K562 (cell line): ENCODE measurements around the gene LRP2. TPM values are rescaled to one million over a fixed set of nuclear protein-coding genes. Genes with fewer than 3 reads are reported as not detected.
A peak's percentile ranks its signal among the peaks of the same experiment; 100 is the strongest.

ENCODE experiments used
- BRF1 ChIP-seq: IDR thresholded peaks from 3 replicates; pipeline ENCODE4 v1.6.1; 2011; ENCODE audit warnings: borderline replicate concordance, mild to moderate bottlenecking; ENCODE audit not compliant: insufficient read length; ENCODE audit errors: extremely low read depth
- CBX2 ChIP-seq: fragments of 200-600 bp; sonication (generic); IDR thresholded peaks from one replicate; pipeline ENCODE4 v1.6.1; 2012; ENCODE audit warnings: mild to moderate bottlenecking, low read length, inconsistent platforms; ENCODE audit not compliant: insufficient read depth, poor library complexity, severe bottlenecking
- CREB3L1 ChIP-seq: fragments of 450-650 bp; IDR thresholded peaks from 2 replicates; pipeline ENCODE4 v1.6.1; 2014; ENCODE audit warnings: low read depth, mild to moderate bottlenecking, moderate library complexity, borderline replicate concordance
- FOXA3 ChIP-seq, 2 experiments: fragments of 450-650 bp in 1 of 2; sonication (generic) in 1 of 2; formaldehyde crosslinking; IDR thresholded peaks in 1 of 2; conservative IDR thresholded peaks in 1 of 2; 2 replicates each; pipeline versions ENCODE4 v1.4.0 to v1.8.0; 2020 to 2022; ENCODE audit warnings: mild to moderate bottlenecking in 2 of 2, missing genetic modification reagents in 1 of 2
- HIVEP1 ChIP-seq: fragments of 250-450 bp; sonication (Bioruptor Pico); IDR thresholded peaks from 2 replicates; pipeline ENCODE4 v1.4.0; 2020; ENCODE audit warnings: mild to moderate bottlenecking
- HLTF ChIP-seq: fragments of 450-650 bp; IDR thresholded peaks from 2 replicates; pipeline ENCODE4 v1.6.1; 2016
- MCM7 ChIP-seq, 2 experiments: fragments of 450-650 bp; IDR thresholded peaks; 2 replicates each; pipeline ENCODE4 v1.6.1; 2016 to 2018
- NFYB ChIP-seq: IDR thresholded peaks from 2 replicates; pipeline ENCODE4 v1.6.1; 2011; ENCODE audit warnings: mild to moderate bottlenecking, moderate library complexity; ENCODE audit not compliant: insufficient read length; ENCODE audit errors: extremely low read depth
- POLR3G ChIP-seq: IDR thresholded peaks from 2 replicates; pipeline ENCODE4 v1.6.1; 2011; ENCODE audit not compliant: insufficient read length, insufficient replicate concordance; ENCODE audit errors: extremely low read depth
- RAD21 ChIP-seq, 2 experiments: fragments of 250-450 bp in 1 of 2; fragments of 450-650 bp in 1 of 2; sonication (Bioruptor Pico) in 1 of 2; formaldehyde crosslinking in 1 of 2; IDR thresholded peaks in 1 of 2; conservative IDR thresholded peaks in 1 of 2; 2 replicates each; pipeline versions ENCODE4 v1.4.0 to v1.8.0; 2020 to 2022; ENCODE audit warnings: mild to moderate bottlenecking in 2 of 2, moderate library complexity in 1 of 2
- RBM17 ChIP-seq: fragments of 200-400 bp; formaldehyde crosslinking; IDR thresholded peaks from 2 replicates; pipeline ENCODE4 v1.6.1; 2017; ENCODE audit warnings: low read depth, mild to moderate bottlenecking, low read length, borderline replicate concordance
- RNF219 ChIP-seq: fragments of 250-450 bp; sonication (Bioruptor Pico); IDR thresholded peaks from 2 replicates; pipeline ENCODE4 v1.5.0; 2022; ENCODE audit warnings: mild to moderate bottlenecking
- SIRT6 ChIP-seq: IDR thresholded peaks from one replicate; pipeline ENCODE4 v1.6.1; 2012; ENCODE audit warnings: low read depth, mild to moderate bottlenecking, control low read depth, inconsistent platforms, low read length, moderate library complexity
- SLC30A9 ChIP-seq: fragments of 250-450 bp; sonication (Bioruptor Pico); IDR thresholded peaks from 2 replicates; pipeline ENCODE4 v1.8.0; 2022; ENCODE audit warnings: mild to moderate bottlenecking, moderate library complexity
- SMARCE1 ChIP-seq: fragments of 450-650 bp; IDR thresholded peaks from 2 replicates; pipeline ENCODE4 v1.7.1; 2016; ENCODE audit warnings: mild to moderate bottlenecking
- SREBF2 ChIP-seq: sonication (generic); formaldehyde crosslinking; IDR thresholded peaks from 2 replicates; pipeline ENCODE4 v1.4.0; 2020; ENCODE audit warnings: mild to moderate bottlenecking, missing genetic modification reagents
- STAT6 ChIP-seq: sonication (generic); formaldehyde crosslinking; IDR thresholded peaks from 2 replicates; pipeline ENCODE4 v1.8.1; 2023; ENCODE audit warnings: mild to moderate bottlenecking, missing genetic modification reagents
- TRIM24 ChIP-seq, 2 experiments: fragments of 450-650 bp; IDR thresholded peaks; 2 replicates each; pipeline ENCODE4 v1.6.1; 2016
- ZBTB34 ChIP-seq: fragments of 250-450 bp; sonication (Bioruptor Pico); IDR thresholded peaks from 2 replicates; pipeline ENCODE4 v1.8.0; 2021; ENCODE audit warnings: mild to moderate bottlenecking, moderate library complexity
- ZNF143 ChIP-seq: sonication (generic); formaldehyde crosslinking; IDR thresholded peaks from 2 replicates; pipeline ENCODE4 v1.9.0; 2022; ENCODE audit warnings: mild to moderate bottlenecking, missing genetic modification reagents
- ZNF23 ChIP-seq: fragments of 250-450 bp; sonication (Bioruptor Pico); IDR thresholded peaks from 2 replicates; pipeline ENCODE4 v1.4.0; 2020; ENCODE audit warnings: mild to moderate bottlenecking
- ZNF354B ChIP-seq: fragments of 250-450 bp; sonication (Bioruptor Pico); IDR thresholded peaks from 2 replicates; pipeline ENCODE4 v1.4.0; 2020
- polyA plus RNA-seq, 8 experiments: library from polyadenylated mRNA; depleted of rRNA in 4 of 8; stranded (reverse) in 5 of 8; unstranded in 3 of 8; fragments of >200 nt; fragmentation: Nextera tagmentation in 2 of 8; fragmentation: Illumina TruSeq in 1 of 8; extraction: Ambion mirVana in 2 of 8; extraction: Trizol in 1 of 8; gene quantifications; 2 replicates each; pipeline versions ENCODE4 v1.2.1 to v1.2.3, GENCODE V29; 2011 to 2014; ENCODE audit warnings: inconsistent platforms in 1 of 8, missing spikeins in 1 of 8
- total RNA-seq, 7 experiments: library from RNA; depleted of rRNA in 6 of 7; stranded (reverse); fragments of >200 nt in 6 of 7; fragmentation: Illumina TruSeq in 2 of 7; extraction: Trizol in 2 of 7; gene quantifications; 2 replicates each; pipeline versions ENCODE4 v1.2.1 to v1.2.3, GENCODE V29; 2011 to 2021; ENCODE audit warnings: low replicate concordance in 1 of 7

Gene LRP2
- total and polyA plus RNA-seq, 9 of the 15 experiments (the other 6 are each of a cell fraction or from before 2014, with no cell fraction given): 0.04 to 0.18 (median 0.11) TPM; not detected in 1

GRCh38 chr2:169190197-169190775 is 172.0 kb downstream of the LRP2 start (continued):
- TF ChIP-seq RNF219 (CRISPR knock-in tag): no peak
- TF ChIP-seq SLC30A9 (CRISPR knock-in tag): no peak
- peak in 1 of 2 experiments; percentile 50; a peak in 2 of 4 replicates for TF ChIP-seq RAD21 (CRISPR knock-in tag; conservative IDR thresholded peaks at IDR 0.05 in 1 of 2, IDR thresholded peaks at IDR 0.05 in 1 of 2)
- TF ChIP-seq SMARCE1: peak; percentile 93
- no peak for TF ChIP-seq CBX2
- no peak for TF ChIP-seq HLTF
- TF ChIP-seq MCM7 (IDR thresholded peaks at IDR 0.05): no peak
- TF ChIP-seq CREB3L1: no peak
- TF ChIP-seq RBM17: no peak
- TF ChIP-seq FOXA3 (CRISPR knock-in tag; conservative IDR thresholded peaks at IDR 0.05 in 1 of 2, IDR thresholded peaks at IDR 0.05 in 1 of 2): no peak
- TF ChIP-seq ZNF23: no peak
- TF ChIP-seq ZNF143 (CRISPR knock-in tag): no peak
- peak; percentile 81; the same call in 1 of the 2 replicates for TF ChIP-seq STAT6 (CRISPR knock-in tag)
- TF ChIP-seq TRIM24 (IDR thresholded peaks at IDR 0.05): peak; percentile 67 to 69; a peak in 3 of 4 replicates
- TF ChIP-seq ZBTB34 (CRISPR knock-in tag): no peak
- no peak for TF ChIP-seq HIVEP1 (CRISPR knock-in tag)
- TF ChIP-seq BRF1: no peak
- TF ChIP-seq NFYB: no peak
- no peak for TF ChIP-seq POLR3G
- no peak for TF ChIP-seq SREBF2 (CRISPR knock-in tag)
- no peak for TF ChIP-seq ZNF354B (CRISPR knock-in tag)
- TF ChIP-seq SIRT6: no peak
